ENCODE measurements around the gene ATP6V1F. TPM values are rescaled to one million over a fixed set of nuclear protein-coding genes. Genes with fewer than 3 reads are reported as not detected.

The ATP6V1F gene
- total RNA-seq, 4 donors from 2014 or later: 67.7 to 101 (median 84.5) TPM

- peaks cover 0 to 65% of the 10 kb centered on the region in 2 donors for H3K36me3 ChIP-seq
- no peaks in the 10 kb centered on the region for H3K9me3 ChIP-seq
- H3K4me3 ChIP-seq: no peak overlapping the region
- no peaks in the 10 kb centered on the region for H3K27me3 ChIP-seq
- peak overlapping the region; percentile 35 to 96 (median 94) for H3K27ac ChIP-seq
- WGBS, 2 donors (ENCODE audit: low coverage in 1 of 2): 43% methylated on average over 1 of the region's 14 CpGs; no CpG with 5 or more reads in 1 of the 2 donors
- peak; percentile 31 for ATAC-seq
- peaks cover 0 to 70% (median 43%) of the 10 kb centered on the region in 3 donors for H3K4me1 ChIP-seq
- TF ChIP-seq POLR2AphosphoS5 (IDR thresholded peaks at IDR 0.05) (peak; percentile 73), POLR2A (IDR thresholded peaks at IDR 0.05) (no peak)
Observed at GRCh38 chr7:128835790-128836641, 26.6 kb upstream of the ATP6V1F start.

- TF ChIP-seq CTCF (IDR thresholded peaks at IDR 0.05): no peak
- TF ChIP-seq EP300 (IDR thresholded peaks at IDR 0.05): no peak
- no peak for TF ChIP-seq POLR2A (IDR thresholded peaks at IDR 0.05)
- TF ChIP-seq POLR2AphosphoS5 (IDR thresholded peaks at IDR 0.05): no peak
- H3K27ac ChIP-seq: peak overlapping the region; percentile 35 to 96 (median 94)
- no peak for ATAC-seq
- peaks cover 0 to 70% (median 42%) of the 10 kb centered on the region in 3 donors for H3K4me1 ChIP-seq
- H3K36me3 ChIP-seq: peaks cover 0 to 73% of the 10 kb centered on the region in 2 donors
- H3K4me3 ChIP-seq: no peak overlapping the region
- WGBS, 2 donors (ENCODE audit: low coverage in 1 of 2): 46 to 100% methylated on average over 1 to 5 of the region's 14 CpGs
- H3K9me3 ChIP-seq: no peaks in the 10 kb centered on the region
- no peaks in the 10 kb centered on the region for H3K27me3 ChIP-seq
Observed at GRCh38 chr7:128836729-128837348, 25.8 kb upstream of the ATP6V1F start.

GRCh38 chr7:128837521-128837921 is 25.1 kb upstream of the ATP6V1F start:
- H3K27ac ChIP-seq: peak overlapping the region in 3 of 4 donors; percentile 94 to 96 (median 95)
- peaks cover 0 to 67% (median 35%) of the 10 kb centered on the region in 3 donors for H3K4me1 ChIP-seq
- H3K36me3 ChIP-seq: peaks cover 0 to 80% of the 10 kb centered on the region in 2 donors

GRCh38 chr7:128838109-128838779 is 24.4 kb upstream of the ATP6V1F start:
- no peak for TF ChIP-seq EP300 (IDR thresholded peaks at IDR 0.05)
- no peak for TF ChIP-seq POLR2A (IDR thresholded peaks at IDR 0.05)
- TF ChIP-seq CTCF (IDR thresholded peaks at IDR 0.05): no peak
- TF ChIP-seq POLR2AphosphoS5 (IDR thresholded peaks at IDR 0.05): no peak
- H3K9me3 ChIP-seq: no peaks in the 10 kb centered on the region
- ATAC-seq: no peak
- H3K36me3 ChIP-seq: peaks cover 0 to 87% of the 10 kb centered on the region in 2 donors
- peaks cover 0 to 60% (median 28%) of the 10 kb centered on the region in 3 donors for H3K4me1 ChIP-seq
- H3K4me3 ChIP-seq: no peak overlapping the region
- H3K27ac ChIP-seq: peak overlapping the region in 3 of 4 donors; percentile 94 to 96 (median 95)
- 80 to 94% methylated on average over 1 to 7 of the region's 22 CpGs for WGBS, 2 donors (ENCODE audit: low coverage in 1 of 2)
- H3K27me3 ChIP-seq: no peaks in the 10 kb centered on the region

More at GRCh38 chr7:128837521-128837921, 25.1 kb upstream of the ATP6V1F start:
- TF ChIP-seq POLR2A (IDR thresholded peaks at IDR 0.05): no peak
- peak; percentile 20 for TF ChIP-seq POLR2AphosphoS5 (IDR thresholded peaks at IDR 0.05)
- no peaks in the 10 kb centered on the region for H3K27me3 ChIP-seq
- no peaks in the 10 kb centered on the region for H3K9me3 ChIP-seq
- no peak for ATAC-seq
- no peak overlapping the region for H3K4me3 ChIP-seq
- WGBS, 2 donors (ENCODE audit: low coverage in 1 of 2): 50% methylated on average over 2 of the region's 16 CpGs; no CpG with 5 or more reads in 1 of the 2 donors

- Histone ChIP-seq H3K27ac (peak overlapping the region in 3 of 4 donors; percentile 59 to 96 (median 94)), H3K36me3 (peaks cover 0 to 96% of the 10 kb centered on the region in 2 donors), H3K4me3 (no peak overlapping the region), H3K4me1 (peaks cover 0 to 51% (median 20%) of the 10 kb centered on the region in 3 donors), H3K9me3 (no peaks in the 10 kb centered on the region), H3K27me3 (no peaks in the 10 kb centered on the region)
- peak; percentile 3 for TF ChIP-seq POLR2AphosphoS5 (IDR thresholded peaks at IDR 0.05)
- no peak for TF ChIP-seq POLR2A (IDR thresholded peaks at IDR 0.05)
- ATAC-seq: no peak
- 81% methylated on average over 9 of the region's 17 CpGs; no CpG with 5 or more reads in 1 of the 2 donors for WGBS, 2 donors (ENCODE audit: low coverage in 1 of 2)
Observed at GRCh38 chr7:128838981-128839731, 23.5 kb upstream of the ATP6V1F start.

Data from gastroesophageal sphincter (tissue), 4 donors.